AG04449 (cell line): ENCODE results near the gene NPAS2.

Experiments
- CTCF ChIA-PET: fragments of 350-600 bp; formaldehyde crosslinking; extraction: SDS; loops from one replicate; lab custom pipeline; 2021; ENCODE audit warnings: antibody characterized with exemption; lab: Yijun Ruan, JAX
- POLR2A ChIA-PET: fragments of 400-600, 350-600 bp; formaldehyde crosslinking; extraction: SDS; loops from one replicate; lab custom pipeline; 2020; ENCODE audit warnings: antibody characterized with exemption, inconsistent platforms; lab: Yijun Ruan, JAX
- DNase-seq: peaks from one replicate; pipeline ENCODE4 v3.0.0-alpha.2; 2010; ENCODE audit warnings: low read depth, low spot score
- H3K4me3 ChIP-seq: 2 replicates; pipeline ENCODE4 v1.5.1; 2011; ENCODE audit warnings: low read depth, mild to moderate bottlenecking, control low read depth, low read length
- TF ChIP-seq, protein P1 (sequence below): IDR thresholded peaks from one replicate; pipeline ENCODE4 v1.5.1; 2011; ENCODE audit warnings: mild to moderate bottlenecking, moderate library complexity, low read length, control low read depth, inconsistent platforms; ENCODE audit not compliant: insufficient read depth; ENCODE audit errors: missing control alignments

Gene NPAS2

DNA sequence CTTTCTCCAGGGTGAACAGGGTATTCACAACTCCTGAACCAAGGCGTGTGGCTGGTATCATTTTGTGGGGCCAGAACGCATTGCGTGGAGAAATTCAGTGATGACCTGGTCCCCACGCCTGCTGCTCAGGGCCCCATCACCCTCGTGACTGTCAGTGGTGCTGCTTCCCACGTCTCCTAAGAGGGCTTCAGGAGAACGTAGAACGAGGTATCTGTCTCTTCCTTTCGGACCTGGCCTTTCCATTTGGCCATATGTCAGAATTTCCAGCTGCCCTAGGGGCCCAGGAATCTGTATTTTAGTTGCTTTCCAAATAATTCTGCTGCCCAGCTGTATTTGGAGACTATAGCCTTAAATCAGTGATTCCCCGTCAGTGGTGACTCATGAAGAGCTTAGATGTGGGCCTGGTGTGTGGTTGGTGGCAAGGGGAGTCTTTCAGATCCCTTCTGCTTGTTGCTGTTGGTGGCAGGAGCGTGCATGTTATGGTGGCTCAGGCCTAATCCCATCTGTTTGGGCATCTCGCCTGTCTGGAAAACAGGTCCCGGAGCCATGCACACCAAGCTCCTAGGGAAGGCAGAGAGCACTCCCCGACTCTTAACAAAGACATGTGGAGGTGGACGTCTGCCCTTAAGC is 56.4 kb downstream of the NPAS2 start:
- ChIA-PET POLR2A (no interaction called here), CTCF (interaction anchor here (0.8 to 1.7 kb wide), 5 partner anchors 8 to 146 kb away, joined by 3 to 6 read pairs (median 3); no protein-coding TSS in a partner anchor)

DNA sequence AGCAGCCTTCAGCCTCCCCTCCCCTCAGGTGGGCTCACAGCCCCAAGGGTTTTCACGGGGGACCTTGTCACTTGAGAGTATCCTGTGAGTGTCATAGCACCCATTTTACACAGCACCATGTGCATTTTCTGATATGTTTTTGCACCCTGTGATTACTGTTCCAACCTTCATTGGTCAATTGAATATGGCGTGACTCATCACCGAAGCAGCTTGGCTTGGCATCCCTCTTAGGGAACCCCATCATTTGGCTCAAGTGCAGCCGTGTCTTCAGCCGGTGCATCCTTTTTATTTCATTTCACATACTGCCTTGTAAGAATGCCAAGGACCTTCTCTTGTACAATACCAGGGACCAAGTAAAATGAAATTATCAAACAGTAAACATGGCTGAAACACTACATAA is 57.6 kb downstream of the NPAS2 start:
- DNase-seq, result no peak
- POLR2A ChIA-PET, result no interaction called here
- no peak overlapping the region for H3K4me3 ChIP-seq
- CTCF ChIA-PET, result no interaction called here
- TF ChIP-seq, protein P1, sequence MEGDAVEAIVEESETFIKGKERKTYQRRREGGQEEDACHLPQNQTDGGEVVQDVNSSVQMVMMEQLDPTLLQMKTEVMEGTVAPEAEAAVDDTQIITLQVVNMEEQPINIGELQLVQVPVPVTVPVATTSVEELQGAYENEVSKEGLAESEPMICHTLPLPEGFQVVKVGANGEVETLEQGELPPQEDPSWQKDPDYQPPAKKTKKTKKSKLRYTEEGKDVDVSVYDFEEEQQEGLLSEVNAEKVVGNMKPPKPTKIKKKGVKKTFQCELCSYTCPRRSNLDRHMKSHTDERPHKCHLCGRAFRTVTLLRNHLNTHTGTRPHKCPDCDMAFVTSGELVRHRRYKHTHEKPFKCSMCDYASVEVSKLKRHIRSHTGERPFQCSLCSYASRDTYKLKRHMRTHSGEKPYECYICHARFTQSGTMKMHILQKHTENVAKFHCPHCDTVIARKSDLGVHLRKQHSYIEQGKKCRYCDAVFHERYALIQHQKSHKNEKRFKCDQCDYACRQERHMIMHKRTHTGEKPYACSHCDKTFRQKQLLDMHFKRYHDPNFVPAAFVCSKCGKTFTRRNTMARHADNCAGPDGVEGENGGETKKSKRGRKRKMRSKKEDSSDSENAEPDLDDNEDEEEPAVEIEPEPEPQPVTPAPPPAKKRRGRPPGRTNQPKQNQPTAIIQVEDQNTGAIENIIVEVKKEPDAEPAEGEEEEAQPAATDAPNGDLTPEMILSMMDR, result no peak

More for the DNA sequence above, 56.4 kb downstream of the NPAS2 start:
- TF ChIP-seq, protein P1, result no peak
- H3K4me3 ChIP-seq, result no peak overlapping the region
- DNase-seq, result no peak

DNA sequence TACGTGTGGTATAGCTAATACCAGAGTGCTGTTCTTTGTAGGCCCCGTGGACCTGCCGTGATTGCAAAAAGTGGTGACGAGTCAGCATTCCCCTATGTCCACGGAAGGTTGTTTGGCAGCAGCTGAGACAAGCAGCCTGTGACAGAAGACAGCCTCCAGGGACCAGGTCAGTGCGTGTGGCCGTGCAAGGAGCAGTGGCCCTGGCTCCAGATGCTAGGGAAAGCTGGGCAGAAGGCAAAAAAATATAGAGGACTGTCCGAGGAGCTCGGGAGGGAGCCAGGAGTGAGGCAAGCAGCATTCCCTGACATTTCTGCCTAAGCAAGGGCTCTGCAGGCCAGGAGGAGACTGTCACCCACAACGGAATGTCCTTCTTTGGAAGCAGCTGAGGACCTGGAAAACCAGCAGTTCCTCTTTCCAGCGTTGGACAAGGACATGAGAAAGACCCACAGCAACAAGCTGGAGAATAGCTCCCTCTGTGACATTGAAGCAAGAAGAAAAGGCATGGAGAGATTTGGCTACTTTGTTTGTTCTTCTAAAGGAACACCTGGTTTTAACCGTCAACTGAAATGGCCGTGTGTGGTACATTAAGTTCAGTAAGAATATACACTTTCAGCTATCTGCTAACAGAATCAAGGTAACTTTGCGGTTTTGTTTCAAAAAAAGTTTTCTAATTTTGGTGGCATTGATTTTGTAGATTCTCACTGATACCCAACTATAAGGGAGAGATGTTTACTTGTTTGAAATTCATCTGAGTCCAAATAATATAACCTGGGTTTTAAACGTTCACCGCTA is 58.3 kb downstream of the NPAS2 start:
- TF ChIP-seq, protein P1, result no peak
- CTCF ChIA-PET, result no interaction called here

DNA sequence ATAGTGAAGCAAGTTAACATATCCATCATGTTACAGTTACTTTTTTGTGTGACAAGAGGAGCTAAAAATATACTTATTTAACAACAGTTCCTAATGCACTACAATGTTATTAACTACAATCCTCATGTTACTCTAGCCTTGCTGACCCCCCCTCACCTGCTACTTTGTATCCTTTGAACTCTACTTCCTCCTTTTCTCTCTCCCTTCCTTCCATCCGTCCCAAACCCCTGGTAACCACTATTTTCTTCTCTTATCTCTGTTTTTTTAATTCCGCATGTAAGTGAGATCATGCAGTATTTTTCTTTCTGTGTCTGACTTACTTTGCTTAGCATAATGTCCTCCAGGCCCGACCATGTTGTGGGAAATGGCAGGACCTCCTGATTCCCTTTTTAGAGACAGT is 59.4 kb downstream of the NPAS2 start:
- TF ChIP-seq, protein P1, result no peak
- POLR2A ChIA-PET, result no interaction called here
- CTCF ChIA-PET, result no interaction called here
- DNase-seq, result no peak
- no peak overlapping the region for H3K4me3 ChIP-seq

More for the DNA sequence above, 58.3 kb downstream of the NPAS2 start:
- no peak for DNase-seq
- POLR2A ChIA-PET, result no interaction called here
- H3K4me3 ChIP-seq, result no peak overlapping the region

DNA sequence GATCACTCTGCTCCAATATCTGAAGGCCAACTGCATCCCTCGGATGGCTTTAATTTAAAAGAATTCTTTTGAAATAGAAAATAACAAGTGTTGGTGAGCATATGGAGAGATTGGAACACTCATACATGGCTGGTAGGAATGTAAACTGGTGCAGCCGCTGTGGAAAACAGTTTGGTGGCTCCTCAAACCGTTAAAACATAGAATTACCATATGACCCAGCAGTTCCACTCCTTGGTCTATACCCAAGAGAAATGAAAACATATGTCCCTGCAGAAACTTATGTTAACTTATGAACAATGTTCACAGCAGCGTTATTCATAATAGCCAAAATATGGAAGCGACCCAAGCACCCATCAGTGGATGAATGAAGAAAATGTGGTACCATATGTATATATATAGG is 60.1 kb downstream of the NPAS2 start:
- H3K4me3 ChIP-seq, result no peak overlapping the region
- no peak for DNase-seq
- TF ChIP-seq, protein P1, result no peak
- ChIA-PET CTCF (no interaction called here), POLR2A (no interaction called here)

DNA sequence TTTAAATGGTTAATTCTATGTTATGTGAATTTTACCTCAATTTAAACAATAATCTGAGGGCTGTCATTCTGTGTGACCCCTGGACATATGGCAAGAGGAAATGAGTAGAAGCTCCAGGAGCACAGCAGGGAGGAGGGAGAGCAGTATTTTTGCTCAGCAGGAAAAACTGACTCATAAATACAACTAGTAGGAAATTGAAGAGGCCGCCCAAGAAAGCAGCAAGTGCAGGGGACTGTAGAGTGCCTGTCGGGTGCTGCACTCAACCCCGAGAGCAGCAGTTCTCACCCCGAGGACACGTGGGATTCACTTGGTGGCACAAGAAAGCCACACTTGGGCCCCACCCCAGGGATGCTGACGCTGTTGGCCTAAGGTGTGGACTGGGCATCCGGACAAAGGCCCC is 60.8 kb downstream of the NPAS2 start:
- TF ChIP-seq, protein P1, result no peak
- no peak for DNase-seq
- CTCF ChIA-PET, result no interaction called here
- no peak overlapping the region for H3K4me3 ChIP-seq
- POLR2A ChIA-PET, result no interaction called here
